ENCODE measurements around the gene MAP2K5. TPM values are rescaled to one million over a fixed set of nuclear protein-coding genes. Genes with fewer than 3 reads are reported as not detected.

Gene MAP2K5
- total RNA-seq, 2 experiments from 2014 or later: 16.9 to 17.4 TPM

DNA sequence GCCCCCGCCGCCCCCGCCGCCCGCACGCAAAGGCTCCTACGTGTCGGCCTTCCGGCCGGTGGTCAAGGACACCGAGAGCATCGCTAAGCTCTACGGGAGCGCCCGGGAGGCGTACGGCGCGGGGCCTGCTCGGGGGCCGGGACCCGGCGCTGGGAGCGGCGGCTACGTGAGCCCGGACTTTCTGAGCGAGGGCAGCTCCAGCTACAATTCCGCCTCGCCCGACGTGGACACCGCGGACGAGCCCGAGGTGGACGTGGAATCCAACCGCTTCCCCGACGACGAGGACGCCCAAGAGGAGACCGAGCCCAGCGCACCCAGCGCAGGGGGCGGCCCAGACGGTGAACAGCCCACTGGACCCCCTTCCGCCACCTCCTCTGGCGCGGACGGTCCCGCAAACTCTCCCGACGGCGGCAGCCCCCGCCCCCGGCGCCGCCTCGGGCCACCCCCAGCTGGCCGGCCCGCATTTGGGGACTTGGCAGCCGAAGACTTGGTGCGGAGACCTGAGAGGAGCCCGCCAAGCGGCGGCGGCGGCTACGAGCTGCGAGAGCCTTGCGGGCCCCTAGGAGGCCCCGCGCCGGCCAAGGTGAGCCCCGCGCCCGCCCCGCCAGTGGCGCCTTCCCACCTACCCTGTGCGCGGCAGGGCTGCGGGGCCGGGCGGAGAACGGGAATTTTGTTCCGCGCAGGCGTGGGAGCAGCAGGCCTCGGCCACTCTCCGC, 285.2 kb downstream of the MAP2K5 start:
- H3K9me3 Mint-ChIP-seq: no peaks in the 10 kb centered on the region
- no peak overlapping the region for H3K27ac Mint-ChIP-seq
- H3K36me3 Mint-ChIP-seq (ENCODE audit: low read depth): peaks cover 17% of the 10 kb centered on the region
- DNase-seq: no peak
- H3K4me3 Mint-ChIP-seq: peak overlapping the region; percentile 39
- ChIA-PET CTCF (interaction anchor here (0.7 kb wide), 1 partner anchor 371 kb away, joined by 4 read pairs; no protein-coding TSS in a partner anchor), POLR2A (no interaction called here)
- H3K27me3 Mint-ChIP-seq: peaks cover 73% of the 10 kb centered on the region
- peaks cover 27% of the 10 kb centered on the region for H3K4me1 Mint-ChIP-seq

DNA sequence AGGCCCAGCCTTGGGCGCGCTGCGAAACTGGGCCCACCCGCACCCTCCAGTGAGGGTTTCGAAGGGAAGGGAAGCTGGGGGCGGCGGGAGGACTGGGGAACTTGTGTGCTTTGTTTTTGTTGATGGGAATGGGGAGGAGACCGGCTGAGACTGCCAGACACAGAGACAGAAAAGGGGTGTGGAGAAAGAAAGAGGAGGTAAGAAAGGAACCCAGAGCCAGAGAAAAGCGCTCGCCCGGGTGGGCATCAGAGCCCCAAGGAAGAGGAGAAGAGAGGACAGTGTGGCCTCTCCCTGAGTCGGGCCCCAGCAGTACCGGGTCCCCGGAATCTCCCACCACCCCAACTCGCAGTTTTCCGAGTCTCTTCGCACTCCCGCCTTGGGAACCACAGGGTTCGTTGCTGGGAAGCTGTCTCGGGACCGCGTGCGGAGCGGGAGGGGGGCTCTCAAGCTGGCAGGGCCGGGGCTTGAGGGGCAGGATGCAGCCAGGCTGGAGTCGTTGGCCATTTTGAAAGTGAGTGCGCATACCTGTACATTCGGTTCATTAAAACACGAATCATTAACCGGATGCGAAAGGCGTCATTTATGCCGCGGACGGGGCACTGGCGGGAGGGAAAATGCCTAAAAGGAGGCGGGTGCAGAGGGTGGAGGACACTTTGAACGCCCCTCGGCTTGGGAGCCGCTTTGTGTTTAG, 285.9 kb downstream of the MAP2K5 start:
- Mint-ChIP-seq H3K4me3 (peak overlapping the region; percentile 39), H3K27ac (no peak overlapping the region), H3K4me1 (peaks cover 34% of the 10 kb centered on the region), H3K27me3 (peaks cover 78% of the 10 kb centered on the region), H3K9me3 (no peaks in the 10 kb centered on the region), H3K36me3 (ENCODE audit: low read depth) (peaks cover 17% of the 10 kb centered on the region)
- no peak for DNase-seq
- CTCF ChIA-PET: no interaction called here
- POLR2A ChIA-PET: no interaction called here

DNA sequence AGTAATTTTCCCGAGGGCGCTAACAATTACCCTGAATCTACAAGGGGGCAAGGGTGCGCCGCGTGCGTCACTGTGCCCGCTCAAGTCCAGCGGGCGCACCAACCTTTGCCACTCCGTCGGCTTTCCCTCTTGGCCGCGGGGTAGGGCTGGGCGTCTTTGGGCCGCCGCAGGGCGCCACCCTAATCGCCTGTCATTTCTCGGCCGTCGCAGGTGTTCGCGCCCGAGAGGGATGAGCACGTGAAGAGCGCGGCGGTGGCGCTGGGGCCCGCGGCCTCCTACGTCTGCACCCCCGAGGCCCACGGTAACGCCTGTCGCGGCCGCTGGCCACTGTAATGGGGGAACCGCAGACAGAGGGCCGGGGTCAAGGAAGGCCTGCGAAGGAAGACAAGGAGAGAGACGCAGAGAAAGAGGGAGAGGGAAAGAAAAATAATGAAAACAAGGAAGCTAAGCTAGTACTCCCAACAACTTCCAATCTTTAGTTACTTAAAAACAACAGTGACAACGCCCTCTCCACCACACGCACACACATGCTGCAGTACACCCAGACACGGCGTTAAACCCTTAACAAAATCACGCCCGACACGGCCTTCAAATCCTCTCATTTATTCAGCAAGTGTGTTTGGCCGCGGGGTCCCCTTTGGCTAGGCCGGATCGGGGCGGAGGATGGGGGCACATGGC, 286.6 kb downstream of the MAP2K5 start:
- ChIA-PET POLR2A (no interaction called here), CTCF (no interaction called here)
- peaks cover 78% of the 10 kb centered on the region for H3K27me3 Mint-ChIP-seq
- no peak overlapping the region for H3K4me3 Mint-ChIP-seq
- H3K9me3 Mint-ChIP-seq: no peaks in the 10 kb centered on the region
- DNase-seq: no peak
- H3K36me3 Mint-ChIP-seq (ENCODE audit: low read depth): peaks cover 10% of the 10 kb centered on the region
- H3K4me1 Mint-ChIP-seq: peaks cover 33% of the 10 kb centered on the region
- no peak overlapping the region for H3K27ac Mint-ChIP-seq

DNA sequence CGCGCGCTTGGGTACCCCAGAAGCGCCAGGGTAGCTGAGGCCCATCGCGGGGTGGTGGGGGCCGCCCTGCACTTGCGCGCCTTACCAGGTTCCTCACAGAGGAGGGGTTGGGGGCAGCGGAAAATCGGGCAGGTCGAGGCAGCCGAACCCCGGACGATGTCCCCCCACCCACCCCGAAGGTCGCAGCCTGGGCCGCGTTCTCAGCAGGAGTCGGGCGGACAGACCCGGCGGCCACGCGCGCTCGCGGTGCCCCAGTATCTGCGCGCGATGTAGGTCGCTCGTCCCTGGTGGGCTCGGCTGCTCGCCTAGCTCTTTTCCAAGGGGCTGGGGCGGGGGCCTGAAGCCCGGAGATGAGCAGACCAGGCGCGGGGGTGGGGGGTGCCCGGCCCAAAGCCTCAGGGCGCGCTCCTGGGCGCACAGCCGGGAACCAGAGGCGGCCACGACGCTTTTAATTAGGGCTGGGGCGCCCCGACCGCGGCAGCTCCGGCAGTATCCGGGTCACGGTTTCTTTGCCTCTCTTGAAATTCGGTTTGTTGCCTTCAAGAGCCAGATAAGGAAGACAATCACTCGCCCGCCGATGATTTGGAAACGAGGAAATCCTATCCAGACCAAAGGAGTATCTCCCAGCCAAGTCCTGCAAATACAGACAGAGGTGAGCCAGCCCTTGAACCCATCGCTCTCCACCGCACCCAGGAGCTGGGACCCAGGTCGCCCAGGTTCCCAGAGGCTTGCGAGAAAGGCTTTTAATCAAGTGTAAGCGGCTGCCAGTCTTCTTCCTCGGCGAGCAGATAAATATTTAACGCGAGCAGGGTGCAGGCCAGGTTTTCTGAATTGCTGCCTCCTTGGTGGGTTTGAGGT, 287.4 kb downstream of the MAP2K5 start:
- no peak for DNase-seq
- CTCF ChIA-PET: no interaction called here
- POLR2A ChIA-PET: interaction anchor here (0.6 kb wide), 1 partner anchor 11 kb away, joined by 3 read pairs; no protein-coding TSS in a partner anchor
- H3K9me3 Mint-ChIP-seq: no peaks in the 10 kb centered on the region
- no peak overlapping the region for H3K4me3 Mint-ChIP-seq
- H3K27ac Mint-ChIP-seq: no peak overlapping the region
- peaks cover 9% of the 10 kb centered on the region for H3K36me3 Mint-ChIP-seq (ENCODE audit: low read depth)
- H3K27me3 Mint-ChIP-seq: peaks cover 78% of the 10 kb centered on the region
- H3K4me1 Mint-ChIP-seq: peaks cover 36% of the 10 kb centered on the region

DNA sequence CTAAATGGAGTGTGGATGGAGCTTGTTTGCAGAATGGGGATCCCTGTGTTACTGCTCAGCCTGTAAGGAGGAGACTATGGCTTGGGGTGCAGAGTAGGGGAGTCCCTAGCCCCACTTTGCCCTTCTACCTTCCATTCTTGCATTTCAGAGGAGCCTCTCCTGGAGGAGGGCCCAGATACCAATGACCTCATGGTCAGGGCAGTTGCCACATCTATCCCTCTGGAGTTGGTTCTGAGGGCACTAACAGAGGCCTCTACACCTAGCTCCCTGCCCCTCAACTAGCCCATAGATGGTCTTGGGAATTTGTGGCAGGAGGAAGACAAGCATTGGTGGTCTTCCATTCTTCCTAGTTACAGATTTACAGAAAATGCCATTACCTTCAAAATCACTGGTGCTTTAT, 288.9 kb downstream of the MAP2K5 start:
- H3K27me3 Mint-ChIP-seq: peaks cover 80% of the 10 kb centered on the region

DNA sequence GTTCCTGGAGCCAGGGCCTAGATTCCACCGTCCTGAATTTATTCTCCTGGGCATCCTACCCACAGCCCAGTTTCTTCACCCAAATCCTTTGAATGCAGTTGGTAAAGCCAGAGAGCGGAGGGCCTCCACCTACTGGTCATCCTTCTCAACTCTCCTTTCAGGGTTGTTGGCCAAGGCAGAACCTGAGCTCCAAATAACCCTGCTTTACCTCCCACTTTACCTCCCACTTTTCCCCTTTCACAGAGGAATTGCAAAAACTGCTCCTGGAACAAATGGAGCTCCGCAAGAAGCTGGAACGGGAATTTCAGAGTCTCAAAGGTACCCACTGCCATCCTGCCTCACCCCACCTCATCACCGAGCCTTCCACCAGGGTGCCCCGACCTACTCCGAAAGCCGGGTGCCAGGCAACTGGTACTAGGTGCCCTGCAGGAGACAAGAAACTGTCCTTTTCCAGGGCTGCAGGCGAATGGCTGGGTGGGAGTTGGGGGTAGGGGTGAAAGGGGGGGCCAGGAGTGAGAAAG, 289.6 kb downstream of the MAP2K5 start:
- ChIA-PET CTCF (interaction anchor here (0.7 to 1.5 kb wide), 3 partner anchors 49 to 593 kb away, joined by 3 to 5 read pairs (median 3); no protein-coding TSS in a partner anchor), POLR2A (no interaction called here)
- Mint-ChIP-seq H3K4me1 (peaks cover 42% of the 10 kb centered on the region), H3K9me3 (no peaks in the 10 kb centered on the region), H3K27me3 (peaks cover 83% of the 10 kb centered on the region), H3K4me3 (no peak overlapping the region), H3K36me3 (ENCODE audit: low read depth) (peaks cover 3% of the 10 kb centered on the region), H3K27ac (no peak overlapping the region)
- no peak for DNase-seq

More for the DNA sequence above, 288.9 kb downstream of the MAP2K5 start:
- H3K4me3 Mint-ChIP-seq: no peak overlapping the region
- ChIA-PET CTCF (interaction anchor here (1.5 kb wide), 1 partner anchor 374 kb away, joined by 3 read pairs; no protein-coding TSS in a partner anchor), POLR2A (no interaction called here)
- DNase-seq: no peak
- H3K36me3 Mint-ChIP-seq (ENCODE audit: low read depth): peaks cover 3% of the 10 kb centered on the region
- no peaks in the 10 kb centered on the region for H3K9me3 Mint-ChIP-seq
- H3K27ac Mint-ChIP-seq: no peak overlapping the region
- H3K4me1 Mint-ChIP-seq: peaks cover 42% of the 10 kb centered on the region

DNA sequence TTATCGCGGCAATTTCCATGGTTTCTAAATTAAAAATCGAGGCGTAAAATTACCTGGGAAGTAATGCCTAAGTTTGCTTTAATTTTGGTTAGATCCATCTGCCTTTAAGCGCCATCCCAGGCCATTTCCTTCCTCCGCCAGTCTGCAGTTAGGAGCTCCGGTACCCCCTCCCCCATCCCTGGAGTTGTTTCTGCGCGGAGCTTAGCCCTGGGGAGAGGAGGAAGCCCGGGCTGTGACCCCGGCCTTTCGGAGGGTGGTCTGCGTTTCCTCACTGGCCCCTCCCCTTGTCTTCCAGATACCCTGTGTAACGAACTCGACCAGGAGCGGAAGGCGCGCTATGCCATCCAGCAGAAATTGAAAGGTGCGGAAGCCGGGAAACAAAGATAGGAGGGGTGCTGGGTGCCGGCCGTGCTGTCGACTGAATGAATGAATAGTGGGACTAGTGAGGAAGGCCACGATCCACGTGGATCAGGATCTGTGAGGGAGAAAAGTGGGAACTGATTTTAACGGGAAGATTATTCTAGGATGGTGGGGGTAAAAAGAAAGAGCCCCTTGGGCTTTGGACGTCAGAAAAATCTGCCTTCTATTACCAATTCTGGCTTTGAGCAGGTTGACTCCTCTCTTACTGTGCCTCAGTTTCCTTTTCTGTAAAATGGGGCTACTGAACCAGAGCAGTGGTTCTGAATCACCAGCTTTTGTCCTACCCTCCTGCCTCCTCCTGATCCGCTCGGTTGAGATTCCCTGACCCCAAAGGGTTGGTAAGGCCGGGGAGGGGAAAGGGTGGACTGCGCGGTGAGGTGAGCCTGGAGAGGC, 290.6 kb downstream of the MAP2K5 start:
- peaks cover 89% of the 10 kb centered on the region for H3K27me3 Mint-ChIP-seq
- POLR2A ChIA-PET: interaction anchor here (1.0 kb wide), 1 partner anchor 56 kb away, joined by 3 read pairs; no protein-coding TSS in a partner anchor
- no peak overlapping the region for H3K27ac Mint-ChIP-seq
- no peak for DNase-seq
- H3K9me3 Mint-ChIP-seq: no peaks in the 10 kb centered on the region
- CTCF ChIA-PET: interaction anchor here (1.0 kb wide), 1 partner anchor 50 kb away, joined by 5 read pairs; no protein-coding TSS in a partner anchor
- H3K4me3 Mint-ChIP-seq: peak overlapping the region; percentile 8
- peaks cover 42% of the 10 kb centered on the region for H3K4me1 Mint-ChIP-seq
- peaks cover 3% of the 10 kb centered on the region for H3K36me3 Mint-ChIP-seq (ENCODE audit: low read depth)

DNA sequence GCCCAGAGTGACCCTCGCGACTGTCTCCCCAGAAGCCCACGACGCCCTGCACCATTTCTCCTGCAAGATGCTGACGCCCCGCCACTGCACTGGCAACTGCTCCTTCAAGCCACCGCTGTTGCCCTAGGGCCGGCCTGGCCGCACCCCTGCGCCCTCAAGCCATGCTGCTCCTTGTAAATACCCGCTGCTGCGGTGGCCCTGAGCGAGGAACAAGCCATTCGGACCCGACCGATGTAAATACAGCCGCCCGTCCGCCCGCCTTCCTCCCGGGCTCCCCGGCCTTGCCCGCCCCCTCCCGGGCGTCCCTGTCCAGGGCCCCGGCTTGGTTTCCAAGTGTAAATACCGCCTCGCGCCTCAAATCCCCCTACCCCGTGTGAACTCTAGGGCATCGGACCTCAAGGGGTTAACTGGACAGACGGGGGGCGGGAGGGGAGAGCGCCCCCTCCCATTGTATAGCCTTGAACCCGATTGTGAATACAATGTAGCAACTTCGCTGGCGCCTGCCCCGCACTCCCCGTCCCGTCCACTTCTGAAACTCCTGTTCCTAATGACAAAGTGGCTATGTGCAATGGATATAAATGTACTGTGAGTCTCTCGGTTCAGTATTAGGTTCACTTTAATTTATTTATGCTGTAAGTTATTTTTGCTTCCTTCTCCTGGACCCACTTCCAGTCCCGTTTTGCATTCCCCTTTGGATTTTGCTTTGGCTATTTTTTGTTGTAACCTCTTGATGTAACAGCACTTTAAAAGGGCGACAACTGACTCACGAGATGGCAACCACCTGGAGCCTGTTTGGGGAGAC, 291.4 kb downstream of the MAP2K5 start:
- DNase-seq: peak; percentile 48
- Mint-ChIP-seq H3K4me1 (peaks cover 46% of the 10 kb centered on the region), H3K36me3 (ENCODE audit: low read depth) (peaks cover 3% of the 10 kb centered on the region), H3K27ac (no peak overlapping the region), H3K9me3 (no peaks in the 10 kb centered on the region), H3K27me3 (peaks cover 86% of the 10 kb centered on the region), H3K4me3 (peak overlapping the region; percentile 38)
- ChIA-PET POLR2A (no interaction called here), CTCF (interaction anchor here (4.2 kb wide), 1 partner anchor 377 kb away, joined by 52 read pairs; no protein-coding TSS in a partner anchor)

DNA sequence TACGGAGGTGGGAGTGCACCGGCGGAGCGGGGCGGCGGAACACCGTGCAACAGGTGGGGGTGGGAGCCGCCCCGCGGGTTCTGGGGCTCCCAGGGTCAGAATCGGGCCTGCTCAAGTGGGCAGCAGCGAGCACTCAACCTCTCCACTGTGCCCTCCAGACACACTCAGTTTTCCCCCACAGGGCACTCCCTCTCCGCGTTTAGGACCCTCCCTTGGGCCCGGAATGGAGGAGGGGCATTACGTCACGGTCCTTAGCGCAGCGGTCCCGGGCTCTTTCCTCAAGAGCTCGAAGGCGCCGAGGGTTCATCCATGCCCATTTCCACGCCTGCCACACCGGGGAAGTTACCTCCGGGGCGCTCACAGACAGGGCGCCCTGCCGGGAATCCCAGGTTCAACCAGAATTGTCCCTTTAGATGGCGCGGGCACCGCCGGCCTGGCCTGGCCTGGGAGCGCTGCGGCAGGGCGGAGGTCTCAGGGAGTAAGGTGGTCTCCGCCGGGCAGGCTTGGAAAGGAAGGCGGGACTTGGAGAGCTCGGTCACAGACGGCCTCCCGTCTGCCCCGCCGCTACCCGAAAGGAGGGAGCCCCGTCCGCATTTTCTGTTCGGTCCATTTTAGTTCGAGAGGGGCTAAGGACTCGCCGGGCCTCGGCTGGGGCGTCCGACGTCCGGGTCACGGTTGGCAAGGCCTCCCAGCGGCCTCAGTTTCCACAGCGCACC, 292.2 kb downstream of the MAP2K5 start:
- no peaks in the 10 kb centered on the region for H3K9me3 Mint-ChIP-seq
- DNase-seq: no peak
- peaks cover 48% of the 10 kb centered on the region for H3K4me1 Mint-ChIP-seq
- peaks cover 79% of the 10 kb centered on the region for H3K27me3 Mint-ChIP-seq
- peaks cover under 1% of the 10 kb centered on the region for H3K36me3 Mint-ChIP-seq (ENCODE audit: low read depth)
- no peak overlapping the region for H3K27ac Mint-ChIP-seq
- peak overlapping the region; percentile 59 for H3K4me3 Mint-ChIP-seq
- ChIA-PET CTCF (interaction anchor here (2.2 to 4.2 kb wide), 2 partner anchors 11 to 378 kb away, joined by 11 to 52 read pairs; no protein-coding TSS in a partner anchor), POLR2A (no interaction called here)

DNA sequence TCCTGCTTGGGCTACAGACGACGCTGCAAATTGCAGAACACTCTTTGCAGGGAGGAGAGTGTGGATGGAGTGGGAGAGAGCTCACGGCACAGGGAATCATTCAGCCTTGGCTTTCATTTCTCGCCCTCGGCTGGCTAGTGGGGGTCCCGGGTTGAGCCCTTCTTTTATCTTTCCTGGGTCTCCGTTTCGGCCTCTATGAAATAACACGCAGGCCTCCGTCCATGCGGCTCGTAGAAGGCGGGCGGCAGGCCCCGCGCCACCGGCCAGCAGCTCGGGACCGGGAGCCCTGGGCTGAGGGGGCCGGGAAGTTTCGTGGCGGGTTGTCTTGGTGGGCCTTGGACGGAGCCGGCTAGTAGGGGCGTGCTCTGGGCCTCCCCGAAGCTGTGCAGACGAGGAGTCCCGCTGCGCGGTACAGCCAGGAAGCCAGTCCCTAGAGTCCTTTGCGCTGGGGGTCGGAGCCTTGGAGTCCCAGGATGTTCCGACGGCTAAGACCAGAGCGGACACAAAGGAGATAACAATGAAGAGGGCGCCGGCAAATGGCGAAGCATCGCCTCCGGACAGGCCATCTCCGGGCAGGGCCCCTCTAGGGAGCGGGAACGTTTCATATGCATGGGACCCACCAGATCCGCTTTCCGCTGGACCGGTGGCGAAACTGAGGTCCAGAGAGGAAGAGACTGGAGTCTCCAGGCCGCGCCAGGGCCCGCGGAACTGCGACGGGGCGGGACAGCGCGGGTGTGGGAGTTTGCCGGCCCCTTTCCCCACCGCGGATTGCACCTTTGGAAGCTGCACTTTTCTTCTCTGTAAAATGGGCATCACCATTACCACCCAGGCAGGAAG, 293.0 kb downstream of the MAP2K5 start:
- Mint-ChIP-seq H3K36me3 (ENCODE audit: low read depth) (peaks cover 6% of the 10 kb centered on the region), H3K27me3 (peaks cover 73% of the 10 kb centered on the region), H3K9me3 (no peaks in the 10 kb centered on the region), H3K4me1 (peaks cover 51% of the 10 kb centered on the region), H3K4me3 (peak overlapping the region; percentile 59), H3K27ac (no peak overlapping the region)
- ChIA-PET POLR2A (no interaction called here), CTCF (interaction anchor here (0.6 to 4.3 kb wide), 10 partner anchors 11 to 889 kb away, joined by 3 to 52 read pairs (median 3); no protein-coding TSS in a partner anchor)
- DNase-seq: no peak

All from activated CD4-positive, alpha-beta memory T cell treated with anti-CD3 and anti-CD28 coated beads, Interleukin-2, amount 10 ng/mL, durations not matched to agents 7 days and 5 days (primary cell).